ENCODE data around the gene IQGAP3.

- TF ChIP-seq, protein P1, sequence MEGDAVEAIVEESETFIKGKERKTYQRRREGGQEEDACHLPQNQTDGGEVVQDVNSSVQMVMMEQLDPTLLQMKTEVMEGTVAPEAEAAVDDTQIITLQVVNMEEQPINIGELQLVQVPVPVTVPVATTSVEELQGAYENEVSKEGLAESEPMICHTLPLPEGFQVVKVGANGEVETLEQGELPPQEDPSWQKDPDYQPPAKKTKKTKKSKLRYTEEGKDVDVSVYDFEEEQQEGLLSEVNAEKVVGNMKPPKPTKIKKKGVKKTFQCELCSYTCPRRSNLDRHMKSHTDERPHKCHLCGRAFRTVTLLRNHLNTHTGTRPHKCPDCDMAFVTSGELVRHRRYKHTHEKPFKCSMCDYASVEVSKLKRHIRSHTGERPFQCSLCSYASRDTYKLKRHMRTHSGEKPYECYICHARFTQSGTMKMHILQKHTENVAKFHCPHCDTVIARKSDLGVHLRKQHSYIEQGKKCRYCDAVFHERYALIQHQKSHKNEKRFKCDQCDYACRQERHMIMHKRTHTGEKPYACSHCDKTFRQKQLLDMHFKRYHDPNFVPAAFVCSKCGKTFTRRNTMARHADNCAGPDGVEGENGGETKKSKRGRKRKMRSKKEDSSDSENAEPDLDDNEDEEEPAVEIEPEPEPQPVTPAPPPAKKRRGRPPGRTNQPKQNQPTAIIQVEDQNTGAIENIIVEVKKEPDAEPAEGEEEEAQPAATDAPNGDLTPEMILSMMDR (IDR thresholded peaks at IDR 0.05) = no peak
- TF ChIP-seq, protein P2, sequence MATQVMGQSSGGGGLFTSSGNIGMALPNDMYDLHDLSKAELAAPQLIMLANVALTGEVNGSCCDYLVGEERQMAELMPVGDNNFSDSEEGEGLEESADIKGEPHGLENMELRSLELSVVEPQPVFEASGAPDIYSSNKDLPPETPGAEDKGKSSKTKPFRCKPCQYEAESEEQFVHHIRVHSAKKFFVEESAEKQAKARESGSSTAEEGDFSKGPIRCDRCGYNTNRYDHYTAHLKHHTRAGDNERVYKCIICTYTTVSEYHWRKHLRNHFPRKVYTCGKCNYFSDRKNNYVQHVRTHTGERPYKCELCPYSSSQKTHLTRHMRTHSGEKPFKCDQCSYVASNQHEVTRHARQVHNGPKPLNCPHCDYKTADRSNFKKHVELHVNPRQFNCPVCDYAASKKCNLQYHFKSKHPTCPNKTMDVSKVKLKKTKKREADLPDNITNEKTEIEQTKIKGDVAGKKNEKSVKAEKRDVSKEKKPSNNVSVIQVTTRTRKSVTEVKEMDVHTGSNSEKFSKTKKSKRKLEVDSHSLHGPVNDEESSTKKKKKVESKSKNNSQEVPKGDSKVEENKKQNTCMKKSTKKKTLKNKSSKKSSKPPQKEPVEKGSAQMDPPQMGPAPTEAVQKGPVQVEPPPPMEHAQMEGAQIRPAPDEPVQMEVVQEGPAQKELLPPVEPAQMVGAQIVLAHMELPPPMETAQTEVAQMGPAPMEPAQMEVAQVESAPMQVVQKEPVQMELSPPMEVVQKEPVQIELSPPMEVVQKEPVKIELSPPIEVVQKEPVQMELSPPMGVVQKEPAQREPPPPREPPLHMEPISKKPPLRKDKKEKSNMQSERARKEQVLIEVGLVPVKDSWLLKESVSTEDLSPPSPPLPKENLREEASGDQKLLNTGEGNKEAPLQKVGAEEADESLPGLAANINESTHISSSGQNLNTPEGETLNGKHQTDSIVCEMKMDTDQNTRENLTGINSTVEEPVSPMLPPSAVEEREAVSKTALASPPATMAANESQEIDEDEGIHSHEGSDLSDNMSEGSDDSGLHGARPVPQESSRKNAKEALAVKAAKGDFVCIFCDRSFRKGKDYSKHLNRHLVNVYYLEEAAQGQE (IDR thresholded peaks at IDR 0.05; ENCODE audit: insufficient read depth in 1 of 2, low read depth in 2 of 2, low read length in 1 of 2) = no peak
- TF ChIP-seq POLR2AphosphoS5 (IDR thresholded peaks at IDR 0.05; ENCODE audit: low read depth, low read length) (no peak), SIN3A (IDR thresholded peaks at IDR 0.05; ENCODE audit: borderline replicate concordance, insufficient read depth, low read depth, low read length) (no peak), TCF7L2 (IDR thresholded peaks at IDR 0.05; ENCODE audit: low read depth, low read length) (no peak)
Measured at GRCh38 chr1:156532374-156532773, 40.0 kb downstream of the IQGAP3 start.
